GM19193 (cell line): ENCODE measurements around the gene PAFAH1B2.

Experiments
- POLR2A ChIP-seq: IDR thresholded peaks from 4 replicates; pipeline ENCODE4 v1.6.1; 2011; ENCODE audit not compliant: insufficient read depth, insufficient read length; ENCODE audit errors: extremely low read depth

PAFAH1B2 gene

GRCh38 chr11:117121176-117121575 is 22.9 kb upstream of the PAFAH1B2 start:
- TF ChIP-seq POLR2A = no peak

DNA sequence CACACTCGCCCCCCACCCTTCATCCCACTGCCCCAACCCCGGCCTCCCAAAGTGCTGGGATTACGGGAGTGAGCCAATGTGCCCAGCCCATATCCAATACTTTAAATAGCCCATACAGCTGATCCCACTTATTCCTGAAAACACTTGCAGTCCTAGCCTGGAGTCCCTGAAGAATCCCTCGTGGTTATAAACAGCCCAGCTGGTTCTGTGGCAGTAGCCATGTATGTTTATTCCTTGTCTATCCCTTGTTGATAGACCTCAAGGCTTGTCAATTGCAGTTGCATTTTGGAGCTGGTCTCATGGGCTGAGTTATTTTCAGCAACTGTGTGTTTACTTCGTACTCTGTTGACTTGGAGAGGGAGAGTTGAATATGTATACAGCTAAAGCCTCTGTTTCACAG is 21.5 kb upstream of the PAFAH1B2 start:
- TF ChIP-seq POLR2A = no peak

DNA sequence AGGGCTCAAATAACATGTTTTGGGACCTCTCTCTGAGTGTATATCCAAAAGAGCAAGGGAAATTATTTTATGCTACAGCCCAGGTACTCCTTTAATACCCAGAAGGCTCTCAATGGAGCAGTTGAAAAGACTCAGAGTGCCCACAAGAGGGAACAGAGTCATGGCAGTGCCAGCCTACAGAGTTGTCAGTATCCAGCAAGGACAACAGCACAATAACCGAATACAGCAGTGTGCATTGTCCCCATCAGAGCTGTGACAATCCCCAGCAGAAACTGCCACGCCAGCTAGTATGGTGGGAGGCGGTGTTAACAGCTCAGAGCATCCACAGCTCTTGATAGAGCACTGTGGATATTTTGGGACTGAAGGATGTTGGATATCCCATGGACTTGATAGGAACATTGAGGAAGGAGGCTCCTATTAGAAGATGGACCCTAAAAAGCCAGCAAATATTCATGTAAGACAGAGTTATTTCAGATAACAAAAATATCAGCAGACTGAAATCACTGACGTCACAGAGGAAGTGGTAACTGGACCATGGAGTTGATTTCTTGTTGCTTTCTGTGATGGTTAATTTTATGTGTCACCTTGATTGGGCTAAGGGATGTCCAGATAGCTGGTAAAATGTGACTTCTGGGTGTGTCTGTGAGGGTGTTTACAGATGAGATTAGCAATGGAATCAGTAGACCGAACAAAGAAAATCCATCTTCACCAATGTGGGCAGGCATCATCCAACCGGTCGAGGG is 17.7 kb upstream of the PAFAH1B2 start:
- no peak for TF ChIP-seq POLR2A

GRCh38 chr11:117127171-117127901 is 16.8 kb upstream of the PAFAH1B2 start:
- no peak for TF ChIP-seq POLR2A

GRCh38 chr11:117128289-117128688 is 15.8 kb upstream of the PAFAH1B2 start:
- TF ChIP-seq POLR2A = no peak

- no peak for TF ChIP-seq POLR2A
These were observed 13.2 kb upstream of the PAFAH1B2 start for GRCh38 chr11:117130879-117131278.

DNA sequence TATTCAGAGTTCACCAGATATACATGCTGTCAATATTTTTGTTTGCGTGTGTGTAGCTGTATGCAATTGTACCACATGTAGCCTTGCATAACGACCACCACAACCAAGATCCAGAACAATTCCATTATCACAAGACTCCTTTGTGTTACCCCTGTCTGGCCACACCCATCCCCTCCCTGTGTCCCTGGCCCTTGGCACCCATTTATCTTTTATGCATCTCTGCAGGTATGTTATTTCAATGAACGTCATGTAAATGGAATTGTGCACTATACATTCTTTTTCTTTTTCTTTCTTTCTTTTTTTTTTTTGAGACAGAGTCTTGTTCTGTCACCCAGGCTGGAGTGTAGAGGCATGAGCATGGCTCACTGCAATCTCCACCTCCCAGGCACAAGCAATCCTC is 9.7 kb upstream of the PAFAH1B2 start:
- no peak for TF ChIP-seq POLR2A

DNA sequence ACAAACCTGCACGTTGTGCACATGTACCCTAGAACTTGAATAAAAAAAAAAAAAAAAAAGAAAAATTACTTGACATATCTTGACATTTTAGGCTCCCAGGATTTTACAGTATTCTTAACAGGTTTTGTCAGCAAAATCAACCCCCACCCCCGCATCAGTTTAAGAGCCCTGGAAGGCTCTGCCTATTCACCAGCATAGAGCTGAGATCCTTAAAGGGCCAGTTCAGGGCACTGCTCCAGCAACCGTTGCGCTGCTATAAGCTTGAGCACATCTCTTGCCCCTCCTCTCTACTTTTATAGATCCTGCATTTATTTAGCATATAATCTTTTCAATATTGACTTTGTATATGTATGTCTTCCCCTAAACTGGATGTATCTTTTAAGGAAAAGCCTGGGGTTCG is 697 bp upstream of the PAFAH1B2 start:
- TF ChIP-seq POLR2A = no peak

DNA sequence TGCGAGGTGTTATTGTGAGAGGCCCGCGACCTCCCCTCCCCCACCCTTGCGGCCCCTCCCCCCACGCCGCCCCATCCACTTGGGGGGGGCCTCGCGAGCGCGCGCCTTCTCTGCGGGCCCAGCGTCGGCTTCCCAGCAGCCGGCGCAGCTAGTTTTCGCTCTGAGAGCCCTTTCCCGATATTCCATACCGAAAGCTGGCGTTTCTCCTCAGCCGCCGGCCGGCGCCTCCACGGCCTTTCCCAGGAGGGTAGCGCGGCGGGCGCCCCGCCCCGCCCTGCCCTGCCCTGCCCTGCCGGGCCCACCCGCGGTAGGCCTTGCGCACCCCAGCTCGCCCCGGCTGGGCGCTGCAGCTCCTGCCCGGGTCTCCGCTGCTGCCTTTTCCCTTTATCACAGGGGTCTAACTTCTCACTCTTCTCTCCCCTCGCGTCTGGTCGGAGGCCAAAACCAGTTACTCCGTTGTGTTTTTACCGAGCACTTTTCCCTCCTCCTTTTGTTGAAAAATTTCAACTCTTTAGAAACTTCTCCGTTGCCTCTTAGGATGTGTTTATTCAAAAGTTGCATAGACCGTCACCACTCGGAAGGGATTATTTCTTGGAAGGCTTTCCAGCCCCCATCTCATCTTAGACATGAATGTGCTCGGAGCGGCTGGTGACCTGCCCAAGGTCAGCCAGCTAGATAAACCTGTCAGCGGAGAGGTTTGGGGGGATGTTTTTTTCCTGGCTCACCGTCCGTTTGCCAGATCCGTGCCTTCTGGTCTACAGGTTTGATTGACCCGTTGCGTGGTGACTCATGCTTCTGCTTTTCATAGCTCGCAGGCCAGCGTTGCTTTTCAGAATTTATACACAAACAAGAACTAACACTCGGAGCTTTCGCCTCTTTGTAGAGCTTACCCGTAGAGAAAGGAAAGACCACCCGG is 648 bp downstream of the PAFAH1B2 start:
- peak; percentile 29 for TF ChIP-seq POLR2A

- TF ChIP-seq POLR2A = no peak
These were observed 1.3 kb downstream of the PAFAH1B2 start for GRCh38 chr11:117145393-117145761.

DNA sequence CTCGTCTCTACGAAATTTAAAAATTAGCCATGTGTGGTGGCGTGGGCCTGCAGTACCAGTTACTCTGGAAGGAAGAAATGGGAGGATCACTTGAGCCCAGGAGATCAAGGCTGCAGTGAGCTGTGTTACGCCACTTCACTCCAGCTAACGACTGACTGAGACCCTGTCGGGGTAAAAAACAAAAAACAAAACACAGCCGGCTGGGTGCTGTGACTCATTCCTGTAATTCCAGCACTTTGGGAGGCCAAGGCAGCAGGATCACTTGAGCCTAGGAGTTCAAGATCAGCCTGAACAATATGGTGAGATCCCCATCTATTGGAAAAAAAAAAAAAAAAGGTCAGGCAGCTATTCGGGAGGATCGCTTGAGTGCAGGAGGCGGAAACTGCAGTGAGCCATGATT is 2.4 kb downstream of the PAFAH1B2 start:
- TF ChIP-seq POLR2A = no peak

DNA sequence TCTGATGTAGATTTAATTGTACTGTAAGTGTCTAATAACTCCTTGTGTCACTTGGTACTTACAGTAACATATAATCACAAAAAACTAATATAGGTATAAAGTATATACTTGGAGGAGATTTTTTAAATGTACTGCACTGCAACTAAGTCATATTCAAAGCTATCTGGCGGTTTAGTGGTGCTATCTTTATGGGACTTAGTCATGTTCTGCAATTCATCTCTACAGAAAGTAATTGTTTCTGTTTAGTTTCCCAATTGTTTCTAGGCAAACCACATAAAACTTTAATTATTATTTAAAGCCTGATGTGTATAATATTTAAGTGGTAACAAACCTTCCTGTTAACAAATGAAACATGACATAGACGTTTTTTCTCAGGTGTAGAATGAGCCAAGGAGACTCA is 8.0 kb downstream of the PAFAH1B2 start:
- no peak for TF ChIP-seq POLR2A

DNA sequence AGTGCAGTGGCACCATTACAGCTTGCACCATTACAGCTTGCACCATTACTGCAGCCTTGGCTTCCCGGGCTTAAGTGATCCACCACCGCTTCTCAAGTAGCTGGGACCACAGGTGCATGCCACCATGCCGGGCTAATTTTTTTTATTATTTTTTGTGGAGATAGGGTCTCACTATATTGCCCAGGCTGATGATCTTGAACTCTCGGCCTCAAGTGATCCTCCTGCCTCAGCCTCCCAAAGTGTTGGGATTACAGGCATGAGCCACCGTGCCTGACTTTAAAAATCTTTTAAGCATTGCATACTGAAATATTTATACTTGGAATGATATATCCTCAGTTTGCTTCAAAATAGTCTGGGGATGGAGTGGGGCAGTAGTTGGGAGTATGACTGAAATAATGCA is 10.4 kb downstream of the PAFAH1B2 start:
- no peak for TF ChIP-seq POLR2A

GRCh38 chr11:117157507-117157906 is 13.4 kb downstream of the PAFAH1B2 start:
- TF ChIP-seq POLR2A = no peak

- TF ChIP-seq POLR2A = no peak
These were observed 15.8 kb downstream of the PAFAH1B2 start for GRCh38 chr11:117159892-117160291.
